OCI-LY1 (cell line): Measurements from ENCODE around the gene LIMA1.

Source experiments
- H2AFZ ChIP-seq: fragments of 200-600 bp; sonication (generic), shearing (Covaris generic); 2 replicates; pipeline ENCODE4 v1.6.0; 2014; ENCODE audit warnings: antibody characterized with exemption, mild to moderate bottlenecking, low read length
- H3F3A ChIP-seq: fragments of 200-600 bp; sonication (generic), shearing (Covaris generic); 2 replicates; pipeline ENCODE4 v1.6.0; 2014; ENCODE audit warnings: mild to moderate bottlenecking, antibody characterized with exemption, low read length, moderate library complexity; ENCODE audit not compliant: insufficient read depth
- H3K27ac ChIP-seq: fragments of 200-600 bp; sonication (generic); 2 replicates; pipeline ENCODE4 v1.5.1; 2014; ENCODE audit warnings: low read length, mixed run types, mild to moderate bottlenecking, low read depth; ENCODE audit not compliant: poor library complexity, severe bottlenecking
- H3K27me3 ChIP-seq: fragments of 200-600 bp; sonication (generic); 2 replicates; pipeline ENCODE4 v1.6.0; 2014; ENCODE audit warnings: antibody characterized with exemption, mild to moderate bottlenecking, low read length, moderate library complexity; ENCODE audit not compliant: insufficient read depth
- H3K36me3 ChIP-seq: fragments of 200-600 bp; sonication (generic); 2 replicates; pipeline ENCODE4 v1.6.1; 2014; ENCODE audit warnings: mild to moderate bottlenecking, antibody characterized with exemption, low read length, moderate library complexity, mixed read lengths; ENCODE audit not compliant: insufficient read depth
- H3K4me1 ChIP-seq: fragments of 200-600 bp; sonication (generic); 2 replicates; pipeline ENCODE4 v1.5.1; 2014; ENCODE audit warnings: mild to moderate bottlenecking, low read length, moderate library complexity; ENCODE audit not compliant: insufficient read depth, severe bottlenecking
- H3K4me2 ChIP-seq: fragments of 200-600 bp; sonication (generic), shearing (Covaris generic); 2 replicates; pipeline ENCODE4 v1.6.1; 2014; ENCODE audit warnings: low read length
- H3K4me3 ChIP-seq: fragments of 200-600 bp; sonication (generic); 2 replicates; pipeline ENCODE4 v1.5.1; 2014; ENCODE audit warnings: low read length, low read depth, mild to moderate bottlenecking, mixed read lengths; ENCODE audit not compliant: poor library complexity, severe bottlenecking
- H3K79me2 ChIP-seq: fragments of 200-600 bp; shearing (Covaris generic); 2 replicates; pipeline ENCODE4 v1.6.1; 2016; ENCODE audit warnings: mixed run types, low read length, mixed read lengths; ENCODE audit not compliant: insufficient read depth
- H3K9ac ChIP-seq: fragments of 200-600 bp; sonication (generic), shearing (Covaris generic); 2 replicates; pipeline ENCODE4 v1.6.1; 2014; ENCODE audit warnings: mild to moderate bottlenecking, low read length, mixed read lengths
- H3K9me2 ChIP-seq: fragments of 200-600 bp; sonication (generic), shearing (Covaris generic); 2 replicates; pipeline ENCODE4 v1.6.1; 2014; ENCODE audit warnings: low read depth, mild to moderate bottlenecking, low read length, mixed read lengths
- H3K9me3 ChIP-seq: fragments of 200-600 bp; shearing (Covaris generic); 2 replicates; pipeline ENCODE4 v1.6.1; 2014; ENCODE audit warnings: low read length, mixed read lengths
- H4K20me1 ChIP-seq: fragments of 200-600 bp; sonication (generic), shearing (Covaris generic); 2 replicates; pipeline ENCODE4 v1.6.0; 2016; ENCODE audit warnings: mild to moderate bottlenecking, low read length; ENCODE audit not compliant: insufficient read depth
- EZH2 ChIP-seq: fragments of 200-600 bp; sonication (generic), shearing (Covaris generic); IDR thresholded peaks from 2 replicates; pipeline ENCODE4 v1.8.0; 2017; ENCODE audit warnings: borderline replicate concordance, mixed run types, mild to moderate bottlenecking, antibody characterized with exemption, low read length, moderate library complexity, mixed read lengths
- TF ChIP-seq, protein P1 (sequence below): fragments of 200-600 bp; sonication (generic), shearing (Covaris generic); IDR thresholded peaks from 2 replicates; pipeline ENCODE4 v1.5.1; 2017; ENCODE audit warnings: mild to moderate bottlenecking, antibody characterized with exemption, low read length, moderate library complexity, mixed read lengths

The LIMA1 gene

DNA sequence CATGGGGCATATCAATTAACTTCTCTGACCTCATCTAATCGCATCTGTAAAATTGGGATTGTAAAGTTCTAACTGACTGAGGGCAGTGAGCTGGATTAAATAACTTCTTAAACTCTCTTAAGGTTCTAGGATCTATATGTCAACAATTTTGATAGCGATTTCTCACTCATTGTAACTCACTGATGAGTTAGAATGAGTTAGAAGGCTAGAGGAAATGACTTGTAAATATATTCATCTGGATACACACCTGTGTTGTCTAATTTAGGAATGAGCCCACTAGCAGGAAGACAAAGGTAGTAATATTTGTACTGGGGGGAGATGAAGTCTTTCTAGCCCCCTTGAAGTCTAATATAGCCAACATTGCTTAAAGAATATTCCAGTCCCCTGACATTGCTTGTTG, 69.9 kb downstream of the LIMA1 start:
- no peak overlapping the region for H3K27ac ChIP-seq
- no peak overlapping the region for H3K4me2 ChIP-seq
- H3F3A ChIP-seq: no peaks in the 10 kb centered on the region

GRCh38 chr12:50212071-50212467, 71.3 kb downstream of the LIMA1 start:
- no peak overlapping the region for H3K27ac ChIP-seq
- H3K36me3 ChIP-seq: no peaks in the 10 kb centered on the region
- no peak overlapping the region for H3K9ac ChIP-seq
- TF ChIP-seq, protein P1, sequence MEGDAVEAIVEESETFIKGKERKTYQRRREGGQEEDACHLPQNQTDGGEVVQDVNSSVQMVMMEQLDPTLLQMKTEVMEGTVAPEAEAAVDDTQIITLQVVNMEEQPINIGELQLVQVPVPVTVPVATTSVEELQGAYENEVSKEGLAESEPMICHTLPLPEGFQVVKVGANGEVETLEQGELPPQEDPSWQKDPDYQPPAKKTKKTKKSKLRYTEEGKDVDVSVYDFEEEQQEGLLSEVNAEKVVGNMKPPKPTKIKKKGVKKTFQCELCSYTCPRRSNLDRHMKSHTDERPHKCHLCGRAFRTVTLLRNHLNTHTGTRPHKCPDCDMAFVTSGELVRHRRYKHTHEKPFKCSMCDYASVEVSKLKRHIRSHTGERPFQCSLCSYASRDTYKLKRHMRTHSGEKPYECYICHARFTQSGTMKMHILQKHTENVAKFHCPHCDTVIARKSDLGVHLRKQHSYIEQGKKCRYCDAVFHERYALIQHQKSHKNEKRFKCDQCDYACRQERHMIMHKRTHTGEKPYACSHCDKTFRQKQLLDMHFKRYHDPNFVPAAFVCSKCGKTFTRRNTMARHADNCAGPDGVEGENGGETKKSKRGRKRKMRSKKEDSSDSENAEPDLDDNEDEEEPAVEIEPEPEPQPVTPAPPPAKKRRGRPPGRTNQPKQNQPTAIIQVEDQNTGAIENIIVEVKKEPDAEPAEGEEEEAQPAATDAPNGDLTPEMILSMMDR: no peak
- no peak for TF ChIP-seq EZH2
- H2AFZ ChIP-seq: no peak overlapping the region
- H3K9me2 ChIP-seq: no peaks in the 10 kb centered on the region
- H3K9me3 ChIP-seq: no peaks in the 10 kb centered on the region
- H3K4me2 ChIP-seq: no peak overlapping the region
- no peaks in the 10 kb centered on the region for H3F3A ChIP-seq
- no peaks in the 10 kb centered on the region for H3K27me3 ChIP-seq
- H4K20me1 ChIP-seq: no peaks in the 10 kb centered on the region
- H3K4me1 ChIP-seq: no peaks in the 10 kb centered on the region
- H3K79me2 ChIP-seq: no peaks in the 10 kb centered on the region
- H3K4me3 ChIP-seq: no peak overlapping the region

More for the DNA sequence above, 69.9 kb downstream of the LIMA1 start:
- H3K27me3 ChIP-seq: no peaks in the 10 kb centered on the region
- no peaks in the 10 kb centered on the region for H3K36me3 ChIP-seq
- H3K9me3 ChIP-seq: no peaks in the 10 kb centered on the region
- no peak overlapping the region for H2AFZ ChIP-seq
- H3K4me3 ChIP-seq: no peak overlapping the region
- H3K4me1 ChIP-seq: no peaks in the 10 kb centered on the region
- H4K20me1 ChIP-seq: no peaks in the 10 kb centered on the region
- H3K79me2 ChIP-seq: no peaks in the 10 kb centered on the region
- H3K9ac ChIP-seq: no peak overlapping the region
- no peaks in the 10 kb centered on the region for H3K9me2 ChIP-seq
- TF ChIP-seq, protein P1: no peak
- TF ChIP-seq EZH2: no peak

- no peaks in the 10 kb centered on the region for H3K9me2 ChIP-seq
- no peaks in the 10 kb centered on the region for H3K9me3 ChIP-seq
- H3F3A ChIP-seq: no peaks in the 10 kb centered on the region
- no peaks in the 10 kb centered on the region for H3K27me3 ChIP-seq
- no peak overlapping the region for H3K9ac ChIP-seq
- no peaks in the 10 kb centered on the region for H3K36me3 ChIP-seq
- no peak overlapping the region for H3K4me2 ChIP-seq
- no peak overlapping the region for H3K27ac ChIP-seq
- H3K4me3 ChIP-seq: no peak overlapping the region
- no peak for TF ChIP-seq EZH2
- TF ChIP-seq, protein P1: no peak
- H2AFZ ChIP-seq: no peak overlapping the region
- H4K20me1 ChIP-seq: no peaks in the 10 kb centered on the region
- H3K4me1 ChIP-seq: no peaks in the 10 kb centered on the region
- no peaks in the 10 kb centered on the region for H3K79me2 ChIP-seq
Measured at GRCh38 chr12:50211392-50212070, 71.8 kb downstream of the LIMA1 start.
